ENCODE results near the gene CARD11. TPM values are rescaled to one million over a fixed set of nuclear protein-coding genes. Genes with fewer than 3 reads are reported as not detected.

CARD11 gene
- 17.6 and 38.8 TPM in 2 replicates for total RNA-seq

DNA sequence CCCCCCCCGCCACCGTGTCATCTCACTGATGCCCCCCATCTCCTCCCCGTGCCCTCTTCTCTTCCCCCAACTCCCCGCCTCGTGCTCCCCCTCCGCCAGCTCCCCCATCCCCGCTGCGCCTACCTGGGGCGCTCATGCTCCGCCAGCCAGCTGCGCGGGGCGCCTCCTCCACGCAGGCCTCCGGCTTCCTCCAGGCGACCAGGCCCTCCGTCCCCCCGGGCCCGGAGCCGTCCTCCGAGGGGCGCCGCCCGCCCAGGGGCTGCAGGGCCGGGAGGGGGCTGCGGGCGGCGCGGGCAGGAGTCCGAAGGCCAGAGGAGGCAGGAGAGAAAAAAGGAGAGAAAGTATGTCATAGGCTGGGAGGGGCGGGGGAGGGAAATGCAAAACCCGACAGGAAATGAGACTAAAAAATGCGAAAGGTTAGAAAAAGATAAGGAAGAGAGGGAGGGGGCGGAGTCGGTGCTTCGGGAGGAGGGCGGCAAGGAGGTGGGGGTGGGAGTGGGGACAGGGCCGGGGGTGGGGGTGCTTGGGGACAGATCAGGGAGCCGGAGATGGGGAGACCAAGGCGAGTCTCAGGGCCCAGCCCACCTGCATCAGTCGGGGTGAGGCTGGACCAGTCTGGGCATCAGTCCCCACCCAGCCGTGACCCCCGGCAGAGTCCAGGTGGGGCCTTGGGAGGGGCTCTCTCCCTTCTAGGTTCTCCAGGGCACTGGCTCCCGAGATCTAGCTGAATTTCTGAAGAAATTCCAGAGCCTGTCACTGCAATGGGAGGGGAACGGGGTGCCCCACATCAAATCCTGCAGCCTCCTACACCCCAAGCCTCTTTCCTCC lies at the start of gene CARD11:
CARD11 (minus strand) TSS at position 324 of the 828 bp plus-strand sequence. CDS start 85,361 bp downstream, outside the sequence.

Other genes with a start within 250 kb of the CARD11 start
- 34.7 and 41.2 TPM in 2 replicates for gene GNA12, start 199.6 kb downstream of the CARD11 start, total RNA-seq

Measured in mesangial cell (primary cell).